ENCODE measurements around the gene PIGX. TPM values are rescaled to one million over a fixed set of nuclear protein-coding genes. Genes with fewer than 3 reads are reported as not detected.

The PIGX gene
- total and polyA plus RNA-seq, 8 donors: 4.5 to 12.2 (median 9.5) TPM

DNA sequence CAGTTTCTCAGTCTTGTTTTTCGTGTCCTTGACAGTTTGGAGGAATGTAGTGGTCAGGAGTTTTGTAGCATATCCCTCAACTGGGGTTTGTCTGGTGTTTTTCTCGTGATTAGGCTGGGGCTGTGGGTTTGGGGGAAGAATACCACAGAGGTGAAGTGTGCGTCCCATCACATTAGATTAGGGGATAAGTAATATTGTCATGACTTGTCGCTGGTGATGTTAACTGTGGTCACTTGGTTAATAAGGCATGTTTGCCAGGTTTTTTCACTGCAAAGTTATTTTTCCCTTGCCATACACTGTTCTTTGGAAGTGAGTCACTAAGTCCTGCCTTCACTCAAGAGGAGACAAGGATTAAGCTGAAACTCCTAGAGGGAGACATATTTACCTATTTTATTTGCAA, 66.6 kb downstream of the PIGX start:
- Histone ChIP-seq H3K9me3 (no peaks in the 10 kb centered on the region), H3K27me3 (no peaks in the 10 kb centered on the region), H3K4me3 (no peak overlapping the region), H3K27ac (no peak overlapping the region), H3K4me1 (no peaks in the 10 kb centered on the region), H3K36me3 (no peaks in the 10 kb centered on the region)
- FAIRE-seq (no peak), ATAC-seq (no peak), DNase-seq (no peak)
- intact Hi-C loops (cut with DNase I): no loop called here
- TF ChIP-seq, protein P1, sequence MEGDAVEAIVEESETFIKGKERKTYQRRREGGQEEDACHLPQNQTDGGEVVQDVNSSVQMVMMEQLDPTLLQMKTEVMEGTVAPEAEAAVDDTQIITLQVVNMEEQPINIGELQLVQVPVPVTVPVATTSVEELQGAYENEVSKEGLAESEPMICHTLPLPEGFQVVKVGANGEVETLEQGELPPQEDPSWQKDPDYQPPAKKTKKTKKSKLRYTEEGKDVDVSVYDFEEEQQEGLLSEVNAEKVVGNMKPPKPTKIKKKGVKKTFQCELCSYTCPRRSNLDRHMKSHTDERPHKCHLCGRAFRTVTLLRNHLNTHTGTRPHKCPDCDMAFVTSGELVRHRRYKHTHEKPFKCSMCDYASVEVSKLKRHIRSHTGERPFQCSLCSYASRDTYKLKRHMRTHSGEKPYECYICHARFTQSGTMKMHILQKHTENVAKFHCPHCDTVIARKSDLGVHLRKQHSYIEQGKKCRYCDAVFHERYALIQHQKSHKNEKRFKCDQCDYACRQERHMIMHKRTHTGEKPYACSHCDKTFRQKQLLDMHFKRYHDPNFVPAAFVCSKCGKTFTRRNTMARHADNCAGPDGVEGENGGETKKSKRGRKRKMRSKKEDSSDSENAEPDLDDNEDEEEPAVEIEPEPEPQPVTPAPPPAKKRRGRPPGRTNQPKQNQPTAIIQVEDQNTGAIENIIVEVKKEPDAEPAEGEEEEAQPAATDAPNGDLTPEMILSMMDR (IDR thresholded peaks at IDR 0.05): no peak
- WGBS, 2 donors: 78 to 86% methylated on average over 4 of the region's 4 CpGs

DNA sequence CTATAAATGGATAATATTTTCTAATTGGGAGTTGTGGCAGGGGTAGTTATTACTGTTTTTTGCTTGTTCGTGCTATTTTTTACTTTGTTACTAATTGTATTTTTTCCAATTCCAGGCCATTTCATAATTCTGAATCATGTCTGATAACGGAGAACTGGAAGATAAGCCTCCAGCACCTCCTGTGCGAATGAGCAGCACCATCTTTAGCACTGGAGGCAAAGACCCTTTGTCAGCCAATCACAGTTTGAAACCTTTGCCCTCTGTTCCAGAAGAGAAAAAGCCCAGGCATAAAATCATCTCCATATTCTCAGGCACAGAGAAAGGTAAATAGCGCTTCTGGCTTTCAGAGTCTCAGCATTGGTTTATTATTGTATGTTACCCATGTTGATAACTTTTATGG, 70.3 kb downstream of the PIGX start:
- ATAC-seq (no peak), FAIRE-seq (no peak), DNase-seq (no peak)
- no peaks in the 10 kb centered on the region for H3K36me3 ChIP-seq
- intact Hi-C loops (cut with DNase I): no loop called here
- TF ChIP-seq, protein P1 (IDR thresholded peaks at IDR 0.05): no peak
- no peaks in the 10 kb centered on the region for H3K27me3 ChIP-seq
- WGBS, 2 donors: 84 to 93% methylated on average over 4 of the region's 4 CpGs
- no peak overlapping the region for H3K27ac ChIP-seq
- H3K4me1 ChIP-seq: no peaks in the 10 kb centered on the region
- H3K9me3 ChIP-seq: no peaks in the 10 kb centered on the region
- H3K4me3 ChIP-seq: no peak overlapping the region

Other genes starting within 250 kb of the PIGX start
- gene RNF168, start 208.6 kb upstream of the PIGX start, total RNA-seq: 10 to 100 TPM in 1 of 6 donors, 1 to 10 TPM in 5; 6.0 to 10.8 (median 7.0) TPM
- 1 to 10 TPM; 3.2 to 4.5 TPM for gene RNF168, start 208.6 kb upstream of the PIGX start, polyA plus RNA-seq
- not detected for gene SMCO1, start 197.0 kb upstream of the PIGX start, total RNA-seq
- under 1 TPM in 1 of 2 donors, not detected in 1; 0.05 TPM for gene SMCO1, start 197.0 kb upstream of the PIGX start, polyA plus RNA-seq
- gene WDR53, start 143.8 kb upstream of the PIGX start, total RNA-seq: 1 to 10 TPM; 3.2 to 5.6 (median 3.5) TPM
- gene WDR53, start 143.8 kb upstream of the PIGX start, polyA plus RNA-seq: 10 to 100 TPM in 1 of 2 donors, 1 to 10 TPM in 1; 6.7 to 10.6 TPM
- gene FBXO45, start 143.7 kb upstream of the PIGX start, total RNA-seq: 1 to 10 TPM; 2.0 to 5.0 (median 3.1) TPM
- gene FBXO45, start 143.7 kb upstream of the PIGX start, polyA plus RNA-seq: 1 to 10 TPM; 1.2 to 3.1 TPM
- 1 to 10 TPM in 3 of 6 donors, under 1 TPM in 3; 0.37 to 3.6 (median 1.0) TPM for gene NRROS, start 72.7 kb upstream of the PIGX start, total RNA-seq
- 1 to 10 TPM in 1 of 2 donors, under 1 TPM in 1; 0.61 to 1.4 TPM for gene NRROS, start 72.7 kb upstream of the PIGX start, polyA plus RNA-seq
- gene CEP19, start 127 bp upstream of the PIGX start, total RNA-seq: 1 to 10 TPM in 1 of 6 donors, under 1 TPM in 5; 0.23 to 1.4 (median 0.57) TPM
- under 1 TPM; 0.52 to 0.53 TPM for gene CEP19, start 127 bp upstream of the PIGX start, polyA plus RNA-seq
- 10 to 100 TPM; 12.4 to 36.2 (median 22.0) TPM for gene PAK2, start 27.5 kb downstream of the PIGX start, total RNA-seq
- 1 to 10 TPM; 7.5 to 9.8 TPM for gene PAK2, start 27.5 kb downstream of the PIGX start, polyA plus RNA-seq
- 10 to 100 TPM in 5 of 6 donors, 1 to 10 TPM in 1; 8.8 to 16.2 (median 11.9) TPM for gene SENP5, start 155.5 kb downstream of the PIGX start, total RNA-seq
- gene SENP5, start 155.5 kb downstream of the PIGX start, polyA plus RNA-seq: 1 to 10 TPM; 5.7 to 8.2 TPM
- gene NCBP2, start 230.2 kb downstream of the PIGX start, total RNA-seq: 10 to 100 TPM; 11.7 to 26.6 (median 17.9) TPM
- 10 to 100 TPM; 23.0 to 30.1 TPM for gene NCBP2, start 230.2 kb downstream of the PIGX start, polyA plus RNA-seq

Data from pancreas (tissue), 10 donors.